22Rv1 (cell line): ENCODE results near the gene FAM124A.

Experiments
- ZFX ChIP-seq: fragments of 450-650 bp; IDR thresholded peaks from 2 replicates; pipeline ENCODE4 v1.6.1; 2017; ENCODE audit warnings: antibody characterized with exemption, borderline replicate concordance
- TF ChIP-seq, protein P1 (sequence below): fragments of 450-650 bp; IDR thresholded peaks from 2 replicates; pipeline ENCODE4 v1.5.1; 2017; ENCODE audit warnings: mild to moderate bottlenecking

DNA sequence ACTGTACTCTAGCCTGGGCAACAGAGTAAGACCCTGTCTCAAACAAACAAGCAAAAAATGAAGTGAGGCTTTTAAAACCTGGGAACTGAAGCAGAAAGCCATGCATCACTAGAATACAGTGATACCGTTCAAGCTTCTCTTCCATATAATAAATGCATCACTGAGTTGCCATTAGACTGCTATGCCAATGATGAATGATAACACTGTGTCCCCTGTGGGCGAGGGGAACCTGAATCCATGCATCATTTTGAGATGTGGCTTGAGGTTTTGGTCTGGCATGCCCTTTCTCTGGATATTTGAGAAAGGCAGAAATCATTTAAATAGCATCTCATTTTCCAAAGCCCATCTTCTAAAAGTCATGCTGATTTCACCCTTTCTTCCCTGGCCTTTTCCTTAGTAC is 1.5 kb upstream of the FAM124A start:
- TF ChIP-seq, protein P1, sequence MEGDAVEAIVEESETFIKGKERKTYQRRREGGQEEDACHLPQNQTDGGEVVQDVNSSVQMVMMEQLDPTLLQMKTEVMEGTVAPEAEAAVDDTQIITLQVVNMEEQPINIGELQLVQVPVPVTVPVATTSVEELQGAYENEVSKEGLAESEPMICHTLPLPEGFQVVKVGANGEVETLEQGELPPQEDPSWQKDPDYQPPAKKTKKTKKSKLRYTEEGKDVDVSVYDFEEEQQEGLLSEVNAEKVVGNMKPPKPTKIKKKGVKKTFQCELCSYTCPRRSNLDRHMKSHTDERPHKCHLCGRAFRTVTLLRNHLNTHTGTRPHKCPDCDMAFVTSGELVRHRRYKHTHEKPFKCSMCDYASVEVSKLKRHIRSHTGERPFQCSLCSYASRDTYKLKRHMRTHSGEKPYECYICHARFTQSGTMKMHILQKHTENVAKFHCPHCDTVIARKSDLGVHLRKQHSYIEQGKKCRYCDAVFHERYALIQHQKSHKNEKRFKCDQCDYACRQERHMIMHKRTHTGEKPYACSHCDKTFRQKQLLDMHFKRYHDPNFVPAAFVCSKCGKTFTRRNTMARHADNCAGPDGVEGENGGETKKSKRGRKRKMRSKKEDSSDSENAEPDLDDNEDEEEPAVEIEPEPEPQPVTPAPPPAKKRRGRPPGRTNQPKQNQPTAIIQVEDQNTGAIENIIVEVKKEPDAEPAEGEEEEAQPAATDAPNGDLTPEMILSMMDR: no peak
- no peak for TF ChIP-seq ZFX
